ENCODE measurements around the gene PLA2G4A.

Gene PLA2G4A

GRCh38 chr1:186828611-186829454 is at the start of gene PLA2G4A:
Gene PLA2G4A, plus strand, starts transcription at chr1:186828949. Its CDS starts 25,406 bp downstream, at chr1:186854355.
- DNase-seq (ENCODE audit: low read depth in 2 of 2, low spot score in 1 of 2), result no peak

GRCh38 chr1:186780076-186780475 is 48.7 kb upstream of the PLA2G4A start:
- no peak for DNase-seq (ENCODE audit: low read depth in 2 of 2, low spot score in 1 of 2)

GRCh38 chr1:186781730-186782129 is 47.0 kb upstream of the PLA2G4A start:
- DNase-seq (ENCODE audit: low read depth in 2 of 2, low spot score in 1 of 2), result no peak

GRCh38 chr1:186782791-186783190 is 46.0 kb upstream of the PLA2G4A start:
- no peak for DNase-seq (ENCODE audit: low read depth in 2 of 2, low spot score in 1 of 2)

- no peak for DNase-seq (ENCODE audit: low read depth in 2 of 2, low spot score in 1 of 2)
These were observed 45.6 kb upstream of the PLA2G4A start for GRCh38 chr1:186783193-186783592.

- no peak for DNase-seq (ENCODE audit: low read depth in 2 of 2, low spot score in 1 of 2)
These were observed 43.2 kb upstream of the PLA2G4A start for GRCh38 chr1:186785503-186785902.

GRCh38 chr1:186790101-186790500 is 38.6 kb upstream of the PLA2G4A start:
- DNase-seq (ENCODE audit: low read depth in 2 of 2, low spot score in 1 of 2), result no peak

GRCh38 chr1:186792870-186793581 is 35.7 kb upstream of the PLA2G4A start:
- DNase-seq (ENCODE audit: low read depth in 2 of 2, low spot score in 1 of 2), result no peak

GRCh38 chr1:186793582-186793927 is 35.2 kb upstream of the PLA2G4A start:
- no peak for DNase-seq (ENCODE audit: low read depth in 2 of 2, low spot score in 1 of 2)

- DNase-seq (ENCODE audit: low read depth in 2 of 2, low spot score in 1 of 2), result no peak
These were observed 29.6 kb upstream of the PLA2G4A start for GRCh38 chr1:186798960-186799688.

- DNase-seq (ENCODE audit: low read depth in 2 of 2, low spot score in 1 of 2), result no peak
These were observed 29.1 kb upstream of the PLA2G4A start for GRCh38 chr1:186799689-186800054.

GRCh38 chr1:186802388-186802787 is 26.4 kb upstream of the PLA2G4A start:
- DNase-seq (ENCODE audit: low read depth in 2 of 2, low spot score in 1 of 2), result no peak

GRCh38 chr1:186804679-186805078 is 24.1 kb upstream of the PLA2G4A start:
- no peak for DNase-seq (ENCODE audit: low read depth in 2 of 2, low spot score in 1 of 2)

- DNase-seq (ENCODE audit: low read depth in 2 of 2, low spot score in 1 of 2), result no peak
These were observed 22.3 kb upstream of the PLA2G4A start for GRCh38 chr1:186806477-186806876.

GRCh38 chr1:186807163-186807562 is 21.6 kb upstream of the PLA2G4A start:
- DNase-seq (ENCODE audit: low read depth in 2 of 2, low spot score in 1 of 2), result no peak

- DNase-seq (ENCODE audit: low read depth in 2 of 2, low spot score in 1 of 2), result no peak
These were observed 16.9 kb upstream of the PLA2G4A start for GRCh38 chr1:186811892-186812291.

GRCh38 chr1:186812570-186812969 is 16.2 kb upstream of the PLA2G4A start:
- DNase-seq (ENCODE audit: low read depth in 2 of 2, low spot score in 1 of 2), result no peak

- no peak for DNase-seq (ENCODE audit: low read depth in 2 of 2, low spot score in 1 of 2)
These were observed 15.3 kb upstream of the PLA2G4A start for GRCh38 chr1:186813420-186813819.

- no peak for DNase-seq (ENCODE audit: low read depth in 2 of 2, low spot score in 1 of 2)
These were observed 9.6 kb upstream of the PLA2G4A start for GRCh38 chr1:186819126-186819525.

GRCh38 chr1:186819563-186819962 is 9.2 kb upstream of the PLA2G4A start:
- DNase-seq (ENCODE audit: low read depth in 2 of 2, low spot score in 1 of 2), result no peak

- DNase-seq (ENCODE audit: low read depth in 2 of 2, low spot score in 1 of 2), result no peak
These were observed 1.2 kb downstream of the PLA2G4A start for GRCh38 chr1:186829686-186830587.

Measured in stimulated activated CD8-positive, alpha-beta memory T cell treated with anti-CD3 and anti-CD28 coated beads, Interleukin-4, amount 100 ng/mL, for 4 hours (primary cell).